H9 (cell line): ENCODE data around the gene RNF31. TPM values are rescaled to one million over a fixed set of nuclear protein-coding genes. Genes with fewer than 3 reads are reported as not detected.

Experiments
- DNase-seq: peaks from one replicate; pipeline ENCODE4 v3.0.0-alpha.2; 2017
- H2AFZ ChIP-seq: one replicate; pipeline ENCODE4 v1.6.1; 2013; ENCODE audit warnings: mild to moderate bottlenecking, low read length, control low read depth, moderate library complexity
- H2AK5ac ChIP-seq: 2 replicates; pipeline ENCODE4 v1.6.1; 2013; ENCODE audit warnings: low read length, control low read depth, mixed read lengths; ENCODE audit not compliant: insufficient read length
- H2BK120ac ChIP-seq: one replicate; pipeline ENCODE4 v1.6.1; 2013; ENCODE audit warnings: low read depth, mild to moderate bottlenecking, low read length, control low read depth, inconsistent platforms; ENCODE audit not compliant: poor library complexity, severe bottlenecking
- H2BK12ac ChIP-seq: 2 replicates; pipeline ENCODE4 v1.6.1; 2013; ENCODE audit warnings: low read length, control low read depth, mixed read lengths, low read depth; ENCODE audit not compliant: insufficient read length
- H2BK15ac ChIP-seq: 2 replicates; pipeline ENCODE4 v1.6.1; 2013; ENCODE audit warnings: low read depth, low read length, control low read depth
- H2BK20ac ChIP-seq: one replicate; pipeline ENCODE4 v1.6.1; 2013; ENCODE audit warnings: low read depth, mild to moderate bottlenecking, low read length, control low read depth, inconsistent platforms; ENCODE audit not compliant: poor library complexity, severe bottlenecking
- H2BK5ac ChIP-seq: 2 replicates; pipeline ENCODE4 v1.6.1; 2013; ENCODE audit warnings: low read length, control low read depth, mixed read lengths; ENCODE audit not compliant: insufficient read length
- H3K14ac ChIP-seq: 2 replicates; pipeline ENCODE4 v1.6.1; 2013; ENCODE audit warnings: low read length, control low read depth; ENCODE audit not compliant: insufficient read depth
- H3K18ac ChIP-seq: 2 replicates; pipeline ENCODE4 v1.6.1; 2013; ENCODE audit warnings: low read depth, mild to moderate bottlenecking, mixed read lengths, low read length, control low read depth; ENCODE audit not compliant: insufficient read length
- H3K23ac ChIP-seq: 2 replicates; pipeline ENCODE4 v1.6.1; 2013; ENCODE audit warnings: low read length, control low read depth, mixed read lengths, low read depth; ENCODE audit not compliant: insufficient read length
- H3K23me2 ChIP-seq: 2 replicates; pipeline ENCODE4 v1.6.1; 2013; ENCODE audit warnings: low read depth, mild to moderate bottlenecking, mixed read lengths, low read length, control low read depth; ENCODE audit not compliant: insufficient read length, poor library complexity, severe bottlenecking
- H3K27ac ChIP-seq: 2 replicates; pipeline ENCODE4 v1.5.1; 2013; ENCODE audit warnings: low read length, control low read depth, mixed read lengths, low read depth; ENCODE audit not compliant: insufficient read length
- H3K27me3 ChIP-seq: 2 replicates; pipeline ENCODE4 v1.6.1; 2013; ENCODE audit warnings: low read length, control low read depth, inconsistent platforms; ENCODE audit not compliant: insufficient read depth
- H3K4ac ChIP-seq: 2 replicates; pipeline ENCODE4 v1.6.1; 2013; ENCODE audit warnings: low read depth, mild to moderate bottlenecking, control low read depth, inconsistent platforms, low read length, moderate library complexity
- H3K4me1 ChIP-seq: 2 replicates; pipeline ENCODE4 v1.6.1; 2013; ENCODE audit warnings: low read length, control low read depth, inconsistent platforms; ENCODE audit not compliant: insufficient read depth
- H3K4me2 ChIP-seq: 2 replicates; pipeline ENCODE4 v1.6.1; 2013; ENCODE audit warnings: low read length, control low read depth, mixed read lengths; ENCODE audit not compliant: insufficient read length, insufficient read depth
- H3K56ac ChIP-seq: 2 replicates; pipeline ENCODE4 v1.6.1; 2013; ENCODE audit warnings: low read depth, mild to moderate bottlenecking, mixed read lengths, low read length, control low read depth; ENCODE audit not compliant: insufficient read length
- H3K79me1 ChIP-seq: 2 replicates; pipeline ENCODE4 v1.6.1; 2013; ENCODE audit warnings: low read depth, mild to moderate bottlenecking, moderate library complexity, low read length, control low read depth, inconsistent platforms; ENCODE audit not compliant: insufficient read depth, poor library complexity, severe bottlenecking
- H3K79me2 ChIP-seq: 2 replicates; pipeline ENCODE4 v1.6.1; 2013; ENCODE audit warnings: low read length, control low read depth, inconsistent platforms; ENCODE audit not compliant: insufficient read depth
- H3K9ac ChIP-seq: 2 replicates; pipeline ENCODE4 v1.6.1; 2013; ENCODE audit warnings: low read length, control low read depth, mixed read lengths; ENCODE audit not compliant: insufficient read length; ENCODE audit errors: extremely low read depth
- H3K9me3 ChIP-seq: one replicate; pipeline ENCODE4 v1.6.1; 2013; ENCODE audit warnings: low read depth, low read length, inconsistent platforms; ENCODE audit not compliant: control insufficient read depth
- H3T11ph ChIP-seq: one replicate; pipeline ENCODE4 v1.6.1; 2013; ENCODE audit warnings: mild to moderate bottlenecking, low read length, control low read depth, inconsistent platforms
- H4K20me1 ChIP-seq: one replicate; pipeline ENCODE4 v1.6.1; 2013; ENCODE audit not compliant: control insufficient read depth, insufficient read length, insufficient read depth
- H4K5ac ChIP-seq: 2 replicates; pipeline ENCODE4 v1.6.1; 2013; ENCODE audit warnings: low read depth, mild to moderate bottlenecking, mixed read lengths, low read length, control low read depth; ENCODE audit not compliant: insufficient read length
- H4K8ac ChIP-seq: replicated peaks from 2 replicates; pipeline ENCODE4 v1.6.1; 2013; ENCODE audit warnings: low read length, control low read depth, mixed read lengths, low read depth; ENCODE audit not compliant: insufficient read length
- H4K91ac ChIP-seq: 2 replicates; pipeline ENCODE4 v1.6.1; 2013; ENCODE audit warnings: low read depth, mild to moderate bottlenecking, moderate library complexity, mixed read lengths, low read length, control low read depth; ENCODE audit not compliant: insufficient read length
- H3K27ac Mint-ChIP-seq, 3 experiments: 2 replicates in 2 of 3; 3 replicates in 1 of 3; pipeline ENCODE4 v1.8.0; 2020 to 2021; ENCODE audit warnings: mixed read lengths in 3 of 3, mild to moderate bottlenecking in 1 of 3, moderate library complexity in 1 of 3
- H3K27me3 Mint-ChIP-seq: 2 replicates; pipeline ENCODE4 v1.8.0; 2021; ENCODE audit warnings: low read depth, mild to moderate bottlenecking, moderate library complexity, mixed read lengths
- H3K36me3 Mint-ChIP-seq, 3 experiments: 2 replicates in 2 of 3; 3 replicates in 1 of 3; pipeline ENCODE4 v1.8.0; 2020 to 2021; ENCODE audit warnings: low read depth in 3 of 3, mixed read lengths in 3 of 3; ENCODE audit not compliant: insufficient read depth in 1 of 3
- H3K4me1 Mint-ChIP-seq, 2 experiments: 2 replicates each; pipeline ENCODE4 v1.8.0; 2020; ENCODE audit warnings: mixed read lengths in 2 of 2
- H3K4me3 Mint-ChIP-seq, 2 experiments: 2 replicates in 1 of 2; 3 replicates in 1 of 2; pipeline ENCODE4 v1.8.0; 2020 to 2021; ENCODE audit warnings: mild to moderate bottlenecking in 2 of 2, mixed read lengths in 2 of 2, moderate library complexity in 1 of 2
- H3K9me3 Mint-ChIP-seq, 2 experiments: 2 replicates in 1 of 2; 3 replicates in 1 of 2; pipeline ENCODE4 v1.8.0; 2020; ENCODE audit warnings: mild to moderate bottlenecking in 2 of 2, mixed read lengths in 2 of 2, moderate library complexity in 1 of 2
- CTCF ChIP-seq: fragments of 200-600 bp; sonication (generic); conservative IDR thresholded peaks from 3 replicates; pipeline ENCODE4 v1.8.0; 2021; ENCODE audit warnings: antibody characterized with exemption, mild to moderate bottlenecking
- WGBS: extraction: QIAGEN DNeasy Blood & Tissue Kit; methylation state at CpG from one replicate; pipeline ENCODE4 v1.1.7; 2013; ENCODE audit warnings: missing lambda C conversion rate, low lambda C conversion rate, mixed read lengths; ENCODE audit not compliant: insufficient read length; ENCODE audit errors: extremely low coverage; 5-methylcytosine and 5-hydroxymethylcytosine counted together
- total RNA-seq: library from RNA; stranded (reverse); gene quantifications from 2 replicates; pipeline ENCODE4 v1.2.1, GENCODE V29; 2021

RNF31 gene
- total RNA-seq, 1 experiment from 2014 or later: 87.3 TPM

- no peak overlapping the region for H3K4me2 ChIP-seq
- no peaks in the 10 kb centered on the region for H3K79me1 ChIP-seq
- TF ChIP-seq CTCF: no peak
- H3K9me3 ChIP-seq: no peaks in the 10 kb centered on the region
- H3K36me3 Mint-ChIP-seq: peaks cover 34 to 80% (median 64%) of the 10 kb centered on the region in 3 experiments
- H2BK120ac ChIP-seq: no peak overlapping the region
- H2AFZ ChIP-seq: no peak overlapping the region
- H4K20me1 ChIP-seq: no peaks in the 10 kb centered on the region
- H3K27me3 Mint-ChIP-seq: no peaks in the 10 kb centered on the region; the same call in 1 of the 2 replicates
- H3K56ac ChIP-seq: no peak overlapping the region
- H3K4me3 Mint-ChIP-seq: no peak overlapping the region
- H3K23me2 ChIP-seq: no peaks in the 10 kb centered on the region
- H2BK12ac ChIP-seq: no peak overlapping the region
- no CpG with 5 or more reads among the region's 14 CpGs for WGBS
- peak overlapping the region in 2 of 3 experiments; percentile 12 to 79; a peak in 3 of 7 replicates for H3K27ac Mint-ChIP-seq
- no peak overlapping the region for H3T11ph ChIP-seq
- no peaks in the 10 kb centered on the region for H3K27me3 ChIP-seq
- no peak overlapping the region for H3K9ac ChIP-seq
- no peak overlapping the region for H3K18ac ChIP-seq
- H2AK5ac ChIP-seq: no peak overlapping the region
- no peak overlapping the region for H3K14ac ChIP-seq
- no peak overlapping the region for H3K27ac ChIP-seq
- H3K23ac ChIP-seq: no peak overlapping the region
- no peak overlapping the region for H4K91ac ChIP-seq
- H3K4ac ChIP-seq: no peak overlapping the region
- no peak overlapping the region for H2BK20ac ChIP-seq
- H3K4me1 Mint-ChIP-seq: no peaks in the 10 kb centered on the region
- no peak overlapping the region for H2BK15ac ChIP-seq
- no peaks in the 10 kb centered on the region for H3K4me1 ChIP-seq
- DNase-seq: no peak
- no peaks in the 10 kb centered on the region for H3K79me2 ChIP-seq
- H3K9me3 Mint-ChIP-seq: no peaks in the 10 kb centered on the region
- no peak overlapping the region for H2BK5ac ChIP-seq
- no peak overlapping the region for H4K5ac ChIP-seq
- H4K8ac ChIP-seq: no peak overlapping the region
Observed at GRCh38 chr14:24179294-24179960, 32.1 kb downstream of the RNF31 start.
